Fibroblast of pulmonary artery (primary cell): ENCODE measurements around the gene FGF1.

ENCODE experiments used
- DNase-seq: peaks from one replicate; pipeline ENCODE4 v3.0.0-alpha.2; 2010; ENCODE audit warnings: low read depth
- H3K4me3 ChIP-seq: replicated peaks from 2 replicates; pipeline ENCODE4 v1.5.1; 2011; ENCODE audit warnings: low read depth, mild to moderate bottlenecking, control low read depth, low read length, moderate library complexity
- CTCF ChIP-seq: IDR thresholded peaks from 2 replicates; pipeline ENCODE4 v1.5.1; 2011; ENCODE audit warnings: mild to moderate bottlenecking, control low read depth, low read length, inconsistent platforms; ENCODE audit errors: missing control alignments

FGF1 gene

GRCh38 chr5:142551338-142552067 is 134.4 kb downstream of the FGF1 start:
- TF ChIP-seq CTCF = no peak
- H3K4me3 ChIP-seq = peak overlapping the region; percentile 32

GRCh38 chr5:142550471-142550870 is 135.4 kb downstream of the FGF1 start:
- H3K4me3 ChIP-seq = no peak overlapping the region
- TF ChIP-seq CTCF = no peak
- DNase-seq = no peak

More at GRCh38 chr5:142551338-142552067, 134.4 kb downstream of the FGF1 start:
- DNase-seq = peak; percentile 39

- no peak for DNase-seq
- TF ChIP-seq CTCF = no peak
- no peak overlapping the region for H3K4me3 ChIP-seq
Measured at GRCh38 chr5:142549834-142550233, 136.1 kb downstream of the FGF1 start.

GRCh38 chr5:142548739-142549275 is 137.1 kb downstream of the FGF1 start:
- TF ChIP-seq CTCF = peak; percentile 91
- DNase-seq = peak; percentile 98
- H3K4me3 ChIP-seq = no peak overlapping the region

GRCh38 chr5:142547445-142548380 is 138.2 kb downstream of the FGF1 start:
- no peak for TF ChIP-seq CTCF
- no peak for DNase-seq
- no peak overlapping the region for H3K4me3 ChIP-seq

- H3K4me3 ChIP-seq = no peak overlapping the region
- no peak for TF ChIP-seq CTCF
- peak; percentile 92 for DNase-seq
Measured at GRCh38 chr5:142545650-142546322, 140.1 kb downstream of the FGF1 start.
